NCI-H748 (cell line): ENCODE data around the gene PBX3.
A peak's percentile ranks its signal among the peaks of the same experiment; 100 is the strongest.
"Not testable (repeated sequence)": the region's sequence is repeated elsewhere in the genome, so short reads cannot be mapped to it uniquely, and the experiment has no call there.

ENCODE experiments used
- DNase-seq: peaks from one replicate; lab custom pipeline; 2025; ENCODE audit not compliant: unreplicated experiment; lab: John Stamatoyannopoulos, UW

PBX3 gene

DNA sequence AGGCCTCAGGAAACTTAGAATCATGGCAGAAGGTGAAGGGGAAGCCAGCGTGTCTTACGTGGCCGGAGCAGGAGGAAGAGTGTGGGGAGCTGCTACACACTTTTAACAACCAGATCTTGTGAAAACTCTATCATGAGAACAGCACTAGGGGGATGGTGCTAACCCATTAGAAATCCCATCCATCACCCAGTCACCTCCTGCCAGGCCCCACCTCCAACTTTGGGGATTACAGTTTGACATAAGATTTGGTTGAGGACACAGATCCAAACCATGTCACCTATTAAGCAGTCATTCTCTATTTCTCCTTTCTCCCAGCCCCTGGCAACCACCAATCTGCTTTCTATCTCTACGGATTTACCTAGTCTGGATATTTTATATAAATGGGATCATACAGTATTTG lies 26.9 kb downstream of the PBX3 start:
- no peak for DNase-seq

DNA sequence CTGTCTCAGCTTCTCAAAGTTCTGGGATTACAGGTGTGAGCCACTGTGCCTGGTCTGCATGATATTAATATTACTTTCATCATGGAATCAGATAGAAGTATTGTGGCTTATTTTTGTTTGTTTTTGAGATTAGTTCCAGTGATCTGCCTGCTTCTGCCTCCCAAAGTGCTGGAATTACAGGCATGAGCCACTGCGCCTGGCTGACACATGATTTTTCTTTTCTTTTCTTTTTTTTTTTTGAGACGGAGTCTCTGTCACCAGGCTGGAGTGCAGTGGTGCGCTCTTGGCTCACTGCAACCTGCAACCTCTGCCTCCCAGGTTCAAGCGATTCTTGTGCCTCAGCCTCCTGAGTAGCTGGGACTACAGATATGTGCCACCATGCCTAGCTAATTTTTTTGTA lies 29.6 kb downstream of the PBX3 start:
- DNase-seq, result not testable (repeated sequence)

DNA sequence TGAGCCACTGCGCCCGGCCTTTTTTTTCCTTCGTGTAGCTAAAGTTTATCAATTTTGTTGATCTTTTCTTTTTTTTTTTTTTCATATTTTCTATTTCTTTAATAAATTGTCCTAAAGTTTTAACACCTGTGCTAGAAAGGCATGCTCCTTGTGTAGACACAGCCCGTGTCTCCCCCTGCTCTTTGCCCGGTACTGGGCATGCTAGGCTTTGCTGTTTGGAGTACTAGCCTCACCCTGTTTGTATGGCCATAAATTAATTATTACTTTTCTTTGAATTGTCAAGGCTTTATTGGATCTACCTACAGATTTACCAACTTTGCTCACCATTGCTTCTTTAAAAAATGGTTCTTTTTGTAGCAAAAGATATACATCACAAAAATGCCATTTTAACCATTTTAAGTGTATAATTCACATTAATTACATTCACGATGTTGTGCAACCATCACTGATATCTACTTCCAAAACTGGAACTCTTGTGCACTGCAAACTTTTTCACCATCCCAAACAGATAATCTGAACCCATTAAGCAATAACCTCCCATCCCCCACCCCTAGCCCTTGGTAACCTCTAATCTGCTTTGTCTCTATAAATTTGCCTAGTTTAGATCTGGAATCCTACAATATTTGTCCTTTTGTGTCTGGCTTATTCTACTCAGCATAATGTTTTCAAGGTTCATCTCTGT lies 31.5 kb downstream of the PBX3 start:
- DNase-seq, result not testable (repeated sequence)

DNA sequence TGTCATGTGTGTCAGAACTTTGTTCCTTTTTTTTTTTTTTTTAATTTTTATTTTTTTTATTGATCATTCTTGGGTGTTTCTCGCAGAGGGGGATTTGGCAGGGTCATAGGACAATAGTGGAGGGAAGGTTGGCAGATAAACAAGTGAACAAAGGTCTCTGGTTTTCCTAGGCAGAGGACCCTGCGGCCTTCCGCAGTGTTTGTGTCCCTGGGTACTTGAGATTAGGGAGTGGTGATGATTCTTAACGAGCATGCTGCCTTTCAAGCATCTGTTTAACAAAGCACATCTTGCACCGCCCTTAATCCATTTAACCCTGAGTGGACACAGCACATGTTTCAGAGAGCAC lies 32.0 kb downstream of the PBX3 start:
- DNase-seq, result not testable (repeated sequence)

DNA sequence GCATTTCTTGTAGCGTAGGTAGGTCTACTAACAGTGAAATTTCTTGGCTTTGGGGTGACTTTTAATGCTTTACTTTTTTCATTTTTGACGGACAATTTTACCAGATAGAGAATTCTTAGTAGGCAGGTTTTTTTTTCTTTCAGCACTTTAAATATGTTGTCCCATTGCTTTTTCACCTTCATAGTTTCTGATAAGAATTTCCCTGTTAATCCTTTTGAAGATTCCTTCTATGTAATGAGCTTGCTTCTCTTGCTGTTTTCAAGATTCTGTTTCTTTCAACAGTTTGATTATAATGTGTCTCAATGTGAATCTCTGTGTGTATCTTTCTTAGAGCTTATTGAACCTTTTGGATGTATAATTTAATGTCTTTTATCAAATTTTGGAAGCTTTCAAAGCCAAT lies 35.5 kb downstream of the PBX3 start:
- DNase-seq, result no peak

DNA sequence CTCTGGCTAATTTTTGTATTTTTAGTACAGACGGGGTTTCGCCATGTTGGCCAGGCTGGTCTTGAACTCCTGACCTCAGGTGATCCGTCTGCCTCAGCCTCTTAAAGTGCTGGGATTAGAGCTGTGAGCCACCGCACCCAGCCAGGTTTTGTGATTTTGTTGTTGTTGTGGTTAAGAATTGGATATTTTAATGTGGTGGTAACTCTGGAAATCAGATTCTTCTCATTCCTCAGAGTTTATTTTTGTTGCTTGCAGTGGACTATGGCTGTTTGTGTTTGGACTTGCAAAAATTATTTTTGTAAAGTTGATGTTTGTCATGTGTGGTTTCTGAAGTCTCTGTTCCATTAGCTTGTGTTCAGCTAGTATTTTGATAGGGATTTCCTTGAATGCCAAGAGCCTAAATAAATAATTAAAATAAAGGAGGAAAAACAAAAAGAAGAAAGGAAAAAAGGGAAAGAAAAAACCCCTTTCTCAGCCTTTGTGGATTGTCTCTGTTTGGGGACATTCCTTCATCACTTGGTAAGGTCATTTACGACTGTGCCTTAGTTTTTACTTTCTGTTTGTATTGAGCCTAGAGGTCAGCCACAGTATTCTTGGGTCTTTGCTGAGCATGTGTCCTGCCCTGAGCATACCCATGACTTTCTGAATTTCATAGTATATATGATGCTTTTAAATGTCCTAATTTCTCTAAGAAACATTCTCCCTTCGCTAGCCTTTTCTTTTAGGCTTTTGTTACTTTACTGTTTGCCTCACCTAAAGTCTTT lies 37.3 kb downstream of the PBX3 start:
- no peak for DNase-seq

DNA sequence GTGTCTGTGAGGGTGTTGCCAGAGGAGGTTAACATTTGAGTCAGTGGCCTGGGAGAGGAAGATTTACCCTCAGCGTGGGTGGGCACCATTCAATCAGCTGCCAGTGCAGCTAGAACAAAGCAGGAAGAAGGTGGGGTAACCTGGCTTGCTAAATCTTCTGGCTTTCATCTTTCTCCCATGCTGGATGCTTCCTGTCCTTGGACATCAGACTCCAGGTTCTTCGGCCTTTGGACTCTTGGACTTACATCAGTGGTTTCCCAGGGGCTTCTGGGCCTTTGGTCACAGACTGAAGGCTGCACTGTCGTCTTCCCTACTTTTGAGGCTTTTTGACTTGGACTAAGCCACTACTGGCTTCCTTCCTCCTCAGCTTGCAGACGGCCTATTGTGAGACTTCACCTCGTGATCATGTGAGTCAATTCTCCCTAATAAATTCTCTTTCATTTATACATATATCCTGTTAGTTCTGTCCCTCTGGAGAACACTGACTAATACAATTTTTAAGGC lies 38.1 kb downstream of the PBX3 start:
- no peak for DNase-seq

DNA sequence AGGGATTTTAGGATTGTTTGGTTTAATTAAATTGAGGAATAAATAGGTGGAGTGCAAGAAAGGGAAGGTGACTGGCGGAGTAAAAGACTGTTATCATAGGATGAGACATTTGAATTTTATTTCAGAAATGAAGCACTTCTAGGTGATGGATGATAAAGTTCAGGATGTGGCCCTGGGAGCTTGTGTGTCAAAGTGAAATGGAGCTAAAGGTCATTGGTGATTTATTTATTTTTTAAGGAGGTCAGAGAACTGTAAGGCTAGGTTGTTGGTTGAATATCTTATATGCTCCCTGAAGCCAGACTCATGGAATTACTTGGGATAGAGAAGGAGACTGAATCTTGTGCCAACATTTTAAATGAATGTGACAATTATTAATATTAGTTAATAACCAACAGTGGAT lies 40.5 kb downstream of the PBX3 start:
- DNase-seq, result no peak

DNA sequence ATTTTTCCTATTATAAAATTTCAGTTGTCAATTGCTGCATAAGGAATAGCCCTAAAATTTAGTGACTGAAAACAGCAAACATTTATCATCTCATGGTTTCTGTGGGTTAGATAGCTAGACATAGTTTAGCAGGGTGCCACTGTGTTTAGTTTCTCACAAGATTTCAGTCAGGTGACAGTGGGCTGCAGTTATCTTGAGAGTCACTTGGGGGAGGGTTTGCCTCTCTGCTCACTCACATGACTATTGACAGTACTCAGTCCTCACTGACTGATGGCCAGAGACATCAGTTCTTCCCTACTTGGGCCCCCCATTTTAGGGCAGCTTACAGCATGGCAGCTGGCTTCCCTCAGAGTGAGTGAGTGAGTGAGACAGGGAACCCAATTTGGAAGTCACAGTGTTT lies 42.0 kb downstream of the PBX3 start:
- DNase-seq, result no peak

DNA sequence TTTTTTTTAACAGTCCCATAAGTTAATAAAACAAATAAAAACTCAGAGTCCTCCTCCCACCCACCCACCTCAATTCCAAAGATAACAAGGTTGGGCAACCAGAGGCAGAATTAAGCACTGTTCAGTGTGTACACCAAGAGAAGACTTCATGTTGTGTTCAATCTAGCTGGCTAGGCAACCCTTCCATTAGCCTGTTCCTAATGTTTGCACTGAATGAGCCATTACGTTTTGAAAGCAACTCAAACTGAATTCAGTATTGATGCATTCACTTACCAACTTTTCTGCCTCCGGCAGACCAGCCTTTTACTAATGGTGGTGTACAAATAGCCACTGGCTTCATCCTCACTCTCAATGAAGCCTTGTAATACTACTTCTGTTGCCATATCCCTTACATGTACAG lies 47.5 kb downstream of the PBX3 start:
- peak; percentile 41 for DNase-seq

DNA sequence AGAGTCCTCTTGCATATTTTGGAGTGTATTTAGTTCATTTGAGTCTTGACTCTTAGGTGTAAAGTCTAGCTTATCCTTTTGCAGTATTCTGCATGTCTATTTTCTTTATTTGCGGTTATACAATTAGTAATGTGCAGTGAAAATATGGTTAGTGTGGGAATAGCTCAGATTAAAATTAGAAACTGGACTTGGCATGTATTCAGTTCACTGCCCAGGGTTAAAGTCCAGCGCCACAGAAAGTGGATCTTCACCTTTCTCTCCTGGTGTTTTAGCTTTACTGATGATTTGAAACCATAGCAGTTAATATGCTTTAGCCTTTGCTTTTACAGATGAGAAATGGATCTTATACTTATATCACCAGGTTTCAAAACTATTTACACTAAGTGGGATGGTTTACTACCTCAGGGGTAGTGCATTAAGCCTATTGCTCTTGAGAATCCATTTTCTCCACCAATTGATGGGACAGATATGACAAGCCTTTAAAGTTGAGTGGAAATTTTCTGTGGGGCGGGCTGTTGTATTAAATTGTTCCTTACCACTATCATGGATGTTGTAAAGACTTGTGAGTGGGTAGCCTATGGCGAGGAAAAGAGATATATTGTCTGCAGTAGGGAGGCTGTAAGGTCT lies 48.9 kb downstream of the PBX3 start:
- DNase-seq, result no peak

DNA sequence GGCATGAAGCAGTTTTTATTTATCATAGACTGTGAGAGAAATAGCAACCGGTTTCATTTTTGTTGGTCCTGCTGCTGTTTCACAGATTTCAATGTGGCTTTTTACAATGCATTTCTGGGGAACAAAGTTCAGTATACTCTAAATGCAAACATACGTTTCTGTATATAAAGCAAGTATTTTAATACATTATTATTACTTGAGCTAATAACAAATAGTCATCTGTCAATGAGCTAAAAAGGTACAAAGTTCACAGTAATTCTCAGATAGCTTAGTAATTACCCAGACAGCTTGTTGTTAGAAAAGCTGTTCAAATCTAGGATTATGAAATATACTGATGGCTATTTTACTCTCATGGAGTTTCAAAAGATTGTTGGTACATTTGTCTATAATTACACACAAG lies 50.8 kb downstream of the PBX3 start:
- DNase-seq, result no peak

DNA sequence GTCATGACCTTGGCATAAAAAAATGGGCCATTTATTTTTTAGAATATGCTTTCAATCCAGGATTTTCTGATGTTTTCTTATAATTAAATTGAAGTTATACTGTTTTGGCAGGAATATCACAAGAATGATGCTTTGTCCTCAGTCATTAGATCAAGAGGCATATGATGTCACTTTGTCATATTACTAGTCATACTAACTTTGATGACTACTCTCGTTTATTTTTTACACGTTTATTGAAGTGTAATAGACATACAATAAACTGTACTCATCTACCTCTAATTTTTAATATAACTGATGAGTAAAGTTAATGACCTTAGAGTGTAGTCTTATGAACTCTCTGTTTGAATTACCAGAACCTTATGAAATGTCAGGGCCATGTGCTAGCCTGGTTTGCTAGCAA lies 56.4 kb downstream of the PBX3 start:
- DNase-seq, result no peak

DNA sequence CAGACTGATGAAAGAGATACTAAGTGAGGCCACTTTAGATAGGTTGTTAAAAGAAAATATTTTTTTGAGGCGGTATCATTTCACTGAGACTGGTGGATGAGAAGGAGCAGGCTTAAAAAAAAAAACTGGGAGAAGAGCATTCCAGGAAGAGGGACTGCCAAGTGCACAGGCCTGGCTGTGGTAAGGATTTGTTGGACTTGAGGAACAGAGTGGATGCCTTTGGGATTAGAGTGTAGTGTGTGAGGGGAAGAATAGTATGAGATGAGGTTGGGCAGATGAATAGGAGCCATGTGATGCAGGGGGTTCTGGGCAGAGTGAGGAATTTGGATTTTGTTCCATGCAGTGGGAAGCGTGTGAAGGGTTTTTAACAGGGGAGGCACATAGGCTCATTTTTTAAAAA lies 57.9 kb downstream of the PBX3 start:
- DNase-seq, result no peak

DNA sequence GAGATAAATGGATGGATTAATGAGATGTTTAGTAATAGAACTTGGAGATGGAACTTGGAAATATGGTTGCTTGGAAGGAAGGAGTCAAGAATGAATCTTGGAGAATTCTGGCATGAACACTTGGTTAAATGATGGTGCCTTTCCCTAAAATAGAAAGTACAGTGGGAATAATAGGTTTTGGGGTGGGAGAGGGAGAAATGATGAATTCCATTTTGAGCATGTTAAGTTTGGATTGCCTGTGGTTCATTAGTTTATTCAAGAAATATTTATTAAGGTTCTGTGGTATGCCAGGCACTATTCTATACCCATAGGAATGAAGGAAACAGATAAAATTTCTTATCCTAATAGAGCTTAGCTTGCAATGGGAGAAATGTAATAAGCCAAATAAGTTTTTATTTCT lies 58.4 kb downstream of the PBX3 start:
- no peak for DNase-seq

DNA sequence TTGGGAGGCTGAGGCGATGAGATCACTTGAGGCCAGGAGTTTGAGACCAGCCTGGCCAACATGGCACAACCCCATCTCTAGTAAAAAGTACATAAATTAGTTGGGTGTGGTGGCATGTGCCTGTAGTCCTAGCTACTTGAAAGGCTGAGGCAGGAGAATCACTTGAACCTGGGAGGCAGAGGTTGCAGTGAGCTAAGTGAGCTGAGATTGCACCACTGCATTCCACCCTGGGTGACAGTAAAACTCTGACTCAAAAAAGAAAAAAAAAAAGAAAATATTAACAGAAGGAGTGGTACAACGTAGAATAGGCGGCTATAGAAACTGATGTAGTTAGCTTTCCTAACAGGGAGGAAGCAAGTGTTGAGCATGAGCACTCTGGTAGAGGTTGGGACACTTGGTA lies 59.9 kb downstream of the PBX3 start:
- DNase-seq, result no peak

DNA sequence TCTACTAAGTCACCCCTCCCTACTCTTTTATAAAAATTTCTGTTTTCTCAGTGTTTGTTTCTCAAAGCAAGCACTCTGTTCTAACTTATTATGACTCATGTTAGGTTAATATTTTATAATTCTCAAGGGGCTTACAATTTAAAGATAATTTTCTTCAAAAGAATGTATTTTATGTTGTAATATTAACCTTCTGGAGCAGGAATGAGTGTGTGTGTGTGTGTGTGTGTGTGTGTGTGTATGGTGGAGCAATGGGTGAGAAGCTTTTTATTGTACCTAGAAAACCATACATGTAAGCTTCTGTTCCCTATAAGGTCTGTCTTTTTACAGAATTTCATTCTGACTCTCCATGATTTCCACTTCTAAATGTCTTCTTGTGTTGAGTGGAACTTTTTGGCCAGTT lies 63.0 kb downstream of the PBX3 start:
- no peak for DNase-seq

DNA sequence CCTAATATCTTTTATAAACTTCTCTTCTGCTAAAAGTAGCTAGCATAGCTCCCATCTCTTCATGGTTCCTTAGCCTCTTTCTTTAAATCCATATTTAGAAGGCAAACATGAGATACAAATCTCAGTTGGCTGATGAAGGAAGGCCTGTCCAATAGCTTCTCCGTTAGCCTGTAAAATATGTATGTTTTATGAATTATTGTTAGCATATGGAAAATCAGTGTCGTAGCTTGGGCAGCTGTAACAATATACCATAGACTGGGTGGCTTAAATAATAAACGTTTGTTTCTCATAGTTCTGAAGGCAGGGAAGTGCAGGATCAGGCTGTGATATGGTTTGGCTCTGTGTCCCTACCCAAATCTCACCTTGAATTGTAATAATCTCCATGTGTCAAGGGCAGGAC lies 63.8 kb downstream of the PBX3 start:
- no peak for DNase-seq

DNA sequence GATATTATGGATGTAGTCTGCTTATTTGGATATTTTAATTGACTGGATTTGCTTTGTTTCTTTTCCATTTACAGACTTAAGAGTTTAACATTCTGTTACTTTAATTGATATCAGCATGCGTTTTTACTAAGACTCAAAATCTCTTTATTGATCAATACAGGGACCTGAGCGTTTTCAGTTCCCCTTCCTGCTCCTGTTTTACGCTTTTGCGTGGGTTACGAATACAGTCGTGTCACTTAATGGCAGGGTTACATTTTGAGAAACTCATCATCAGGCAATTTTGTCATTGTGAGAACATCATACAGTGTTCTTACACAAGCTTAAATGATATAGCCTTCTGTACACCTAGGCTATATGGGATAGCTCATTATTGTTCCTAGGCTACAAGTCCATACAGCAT lies 65.2 kb downstream of the PBX3 start:
- DNase-seq, result no peak

DNA sequence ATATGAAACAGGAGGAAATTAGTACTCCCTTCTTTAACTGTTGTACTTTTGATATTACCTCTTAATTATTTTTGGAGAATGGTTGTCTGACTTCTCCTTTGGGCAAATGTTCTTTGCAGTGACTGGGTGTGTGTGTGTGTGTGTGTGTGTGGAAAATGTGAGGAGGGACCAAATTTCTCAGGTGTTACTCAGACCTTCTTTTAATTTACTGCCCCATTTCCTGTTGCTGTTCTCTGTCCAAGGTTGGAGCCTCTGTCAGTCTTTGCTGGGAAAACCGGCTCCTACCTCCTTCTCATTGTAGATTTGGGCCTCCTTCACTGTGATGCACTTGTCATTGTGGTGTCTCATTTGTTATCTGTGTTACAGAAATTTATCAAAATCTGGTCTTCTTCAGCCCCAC lies 68.4 kb downstream of the PBX3 start:
- DNase-seq, result no peak

DNA sequence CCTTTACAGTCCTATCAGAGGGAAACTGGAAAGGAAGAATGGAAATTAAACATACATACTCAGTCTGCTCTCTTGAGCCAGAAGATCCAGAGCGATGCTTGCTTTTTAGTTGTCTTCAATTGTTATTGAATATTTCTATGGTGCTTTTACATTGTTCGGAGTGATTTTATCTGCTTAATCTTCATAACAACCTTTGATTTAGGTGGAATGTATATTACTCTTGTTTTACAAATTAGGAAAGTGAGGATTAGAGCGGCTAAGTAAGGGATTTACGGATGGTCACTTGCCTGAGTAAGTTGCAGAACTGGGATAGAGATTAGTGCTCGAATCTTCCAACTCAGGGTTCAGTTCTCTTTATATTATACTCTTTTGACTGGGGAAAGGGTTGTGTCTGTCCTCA lies 69.1 kb downstream of the PBX3 start:
- DNase-seq, result no peak

DNA sequence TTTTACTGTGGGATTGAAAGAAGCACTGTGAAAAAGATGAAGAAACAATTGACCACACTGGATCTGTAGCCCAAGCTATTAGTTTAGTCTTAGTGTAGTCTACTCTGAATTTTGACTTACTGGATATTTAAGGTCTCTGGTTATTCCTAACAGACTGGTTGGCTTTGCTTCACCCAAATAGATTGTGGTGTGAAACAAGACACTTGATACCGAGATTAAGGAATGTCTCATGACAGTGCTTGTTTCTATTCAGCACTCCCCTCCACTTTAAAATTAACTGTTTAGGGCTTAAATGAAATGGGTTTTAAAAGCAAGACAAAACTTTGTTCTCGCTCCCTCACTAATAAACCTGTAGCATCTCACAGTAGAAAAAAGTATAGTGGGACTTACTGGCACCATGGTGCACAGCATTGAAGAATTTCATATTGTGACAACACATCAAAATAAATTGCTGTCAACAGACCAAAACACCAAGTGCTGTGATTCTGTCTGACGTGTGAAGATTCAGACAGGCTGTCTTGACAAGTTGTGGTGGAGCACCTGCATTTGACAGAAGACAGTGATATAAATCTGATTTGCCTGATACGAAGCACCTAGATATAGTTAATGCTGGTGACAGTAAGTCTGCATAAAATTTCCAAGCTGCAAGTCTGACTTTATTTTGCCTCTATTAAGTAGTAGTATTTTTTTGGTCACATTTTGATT lies 73.1 kb downstream of the PBX3 start:
- DNase-seq, result no peak
